ENCODE measurements around the gene HOTAIR.

HOTAIR gene

GRCh38 chr12:54010972-54011664 is 36.4 kb upstream of the HOTAIR start:
- DNase-seq, result no peak

GRCh38 chr12:54010053-54010971 is 35.6 kb upstream of the HOTAIR start:
- no peak for DNase-seq

GRCh38 chr12:54009171-54010052 is 34.7 kb upstream of the HOTAIR start:
- no peak for DNase-seq

- no peak for DNase-seq
Observed at GRCh38 chr12:54008260-54008552, 33.5 kb upstream of the HOTAIR start.

- no peak for DNase-seq
Observed at GRCh38 chr12:54007538-54008259, 32.9 kb upstream of the HOTAIR start.

GRCh38 chr12:54006559-54007220 is 31.9 kb upstream of the HOTAIR start:
- DNase-seq, result no peak

GRCh38 chr12:54005853-54006558 is 31.3 kb upstream of the HOTAIR start:
- peak; percentile 85 for DNase-seq

GRCh38 chr12:54005531-54005852 is 30.7 kb upstream of the HOTAIR start:
- no peak for DNase-seq

- no peak for DNase-seq
Observed at GRCh38 chr12:54004841-54005530, 30.2 kb upstream of the HOTAIR start.

GRCh38 chr12:54004063-54004840 is 29.5 kb upstream of the HOTAIR start:
- no peak for DNase-seq

- DNase-seq, result no peak
Observed at GRCh38 chr12:54003625-54004024, 28.9 kb upstream of the HOTAIR start.

- no peak for DNase-seq
Observed at GRCh38 chr12:54002915-54003389, 28.2 kb upstream of the HOTAIR start.

GRCh38 chr12:54002278-54002914 is 27.6 kb upstream of the HOTAIR start:
- DNase-seq, result no peak

- no peak for DNase-seq
Observed at GRCh38 chr12:54001283-54002187, 26.8 kb upstream of the HOTAIR start.

GRCh38 chr12:54000116-54001114 is 25.7 kb upstream of the HOTAIR start, which contains the start of gene HOXC9:
TSS of gene HOXC9 (plus strand) at chr12:54000161. CDS start at chr12:54000189, 28 bp downstream.
- DNase-seq, result no peak

- no peak for DNase-seq
Observed at GRCh38 chr12:53999559-54000115, 24.9 kb upstream of the HOTAIR start.

- DNase-seq, result no peak
Observed at GRCh38 chr12:53998900-53999236, 24.1 kb upstream of the HOTAIR start.
